Common myeloid progenitor, CD34-positive (primary cell): Measurements from ENCODE around the gene RGMA.
"Not testable (repeated sequence)": the region's sequence is repeated elsewhere in the genome, so short reads cannot be mapped to it uniquely, and the experiment has no call there.

ENCODE experiments used
- CTCF ChIA-PET: fragments of 350-600 bp; sonication (Branson Sonifier 250); formaldehyde crosslinking; loops from one replicate; lab custom pipeline; 2021; ENCODE audit warnings: antibody characterized with exemption; lab: Charles Lee
- POLR2A ChIA-PET: fragments of 350-600 bp; sonication (Branson Sonifier 250); formaldehyde crosslinking; loops from one replicate; lab custom pipeline; 2021; ENCODE audit warnings: antibody characterized with exemption; lab: Charles Lee
- DNase-seq, 3 donors: peaks; one replicate each; pipeline versions ENCODE4 v3.0.0 to v3.0.0-alpha.2; 2013
- H3K27ac ChIP-seq, 2 experiments: 1 replicate in 1 of 2; 2 replicates in 1 of 2; pipeline ENCODE4 v1.7.0; 2013; ENCODE audit warnings: inconsistent platforms in 2 of 2, low read length in 2 of 2, mild to moderate bottlenecking in 2 of 2, low read depth in 1 of 2, moderate library complexity in 1 of 2; ENCODE audit not compliant: severe bottlenecking in 2 of 2, insufficient read depth in 1 of 2, poor library complexity in 1 of 2
- H3K27me3 ChIP-seq, 5 experiments: replicated peaks in 2 of 5; 1 replicate in 3 of 5; 2 replicates in 2 of 5; pipeline versions ENCODE4 v1.6.1 to v1.7.0; 2013; ENCODE audit warnings: low read length in 4 of 5, mild to moderate bottlenecking in 2 of 5, moderate library complexity in 2 of 5, inconsistent platforms in 1 of 5; ENCODE audit not compliant: insufficient read depth in 5 of 5, control insufficient read depth in 4 of 5
- H3K36me3 ChIP-seq, 4 experiments: 1 replicate in 2 of 4; 2 replicates in 2 of 4; pipeline versions ENCODE4 v1.6.1 to v1.7.0; 2013; ENCODE audit warnings: low read length in 3 of 4, control low read depth in 1 of 4, mild to moderate bottlenecking in 1 of 4; ENCODE audit not compliant: control insufficient read depth in 4 of 4, insufficient read depth in 4 of 4
- H3K4me1 ChIP-seq, 4 experiments: 1 replicate in 3 of 4; 2 replicates in 1 of 4; pipeline versions ENCODE4 v1.6.1 to v1.7.1; 2013; ENCODE audit warnings: low read length in 3 of 4, mild to moderate bottlenecking in 3 of 4, control low read depth in 1 of 4, inconsistent platforms in 1 of 4, moderate library complexity in 1 of 4; ENCODE audit not compliant: control insufficient read depth in 4 of 4, insufficient read depth in 4 of 4; ENCODE audit errors: control extremely low read depth in 1 of 4
- H3K4me3 ChIP-seq, 7 experiments: 1 replicate in 4 of 7; 2 replicates in 3 of 7; pipeline versions ENCODE4 v1.5.1 to v1.7.0; 2013; ENCODE audit warnings: mild to moderate bottlenecking in 7 of 7, low read length in 6 of 7, moderate library complexity in 6 of 7, inconsistent platforms in 2 of 7, low read depth in 2 of 7, control low read depth in 1 of 7; ENCODE audit not compliant: insufficient read depth in 4 of 7, control insufficient read depth in 1 of 7; ENCODE audit errors: extremely low read depth in 1 of 7
- H3K9me3 ChIP-seq, 5 experiments: 1 replicate in 4 of 5; 2 replicates in 1 of 5; pipeline versions ENCODE4 v1.6.1 to v1.7.1; 2013; ENCODE audit warnings: low read length in 4 of 5, mild to moderate bottlenecking in 2 of 5, inconsistent platforms in 1 of 5, low read depth in 1 of 5, moderate library complexity in 1 of 5; ENCODE audit not compliant: control insufficient read depth in 4 of 5, insufficient read depth in 2 of 5; ENCODE audit errors: control extremely low read depth in 1 of 5
- WGBS: methylation state at CpG from one replicate; pipeline ENCODE4 v1.1.5; 2013; ENCODE audit not compliant: insufficient coverage; 5-methylcytosine and 5-hydroxymethylcytosine counted together

RGMA gene

DNA sequence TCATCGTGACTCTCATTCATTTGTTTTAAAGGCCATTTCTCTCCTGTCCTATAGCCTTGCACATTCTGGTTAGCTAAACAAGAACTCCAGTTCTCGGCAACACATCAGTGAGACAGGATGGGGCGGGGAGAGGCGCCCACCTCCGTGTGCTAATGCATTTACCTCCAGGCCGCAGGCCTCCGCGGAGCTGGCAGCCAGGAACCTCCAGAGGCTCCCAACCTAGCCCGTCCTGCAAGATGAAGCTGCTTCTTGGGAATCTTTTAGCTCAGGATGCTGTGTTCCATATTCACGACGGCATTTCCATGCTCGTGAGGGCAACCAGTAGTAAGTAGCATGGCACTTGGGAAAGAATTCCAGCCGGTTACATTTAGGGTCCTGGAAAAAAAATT, 47.9 kb downstream of the RGMA start:
- no peak for DNase-seq
- Histone ChIP-seq H3K36me3 (peaks cover 0 to 8% (median 0%) of the 10 kb centered on the region in 4 experiments), H3K4me1 (peaks cover 0 to 72% (median 7%) of the 10 kb centered on the region in 4 experiments), H3K27ac (peak overlapping the region in 1 of 2 experiments; percentile 22), H3K27me3 (no peaks in the 10 kb centered on the region), H3K4me3 (no peak overlapping the region), H3K9me3 (no peaks in the 10 kb centered on the region)
- 93% methylated on average over 13 of the region's 13 CpGs for WGBS
- ChIA-PET CTCF (interaction anchor here (1.0 to 16.0 kb wide), 4 partner anchors 12 to 1083 kb away, joined by 3 to 472 read pairs (median 11); no protein-coding TSS in a partner anchor), POLR2A (no interaction called here)

DNA sequence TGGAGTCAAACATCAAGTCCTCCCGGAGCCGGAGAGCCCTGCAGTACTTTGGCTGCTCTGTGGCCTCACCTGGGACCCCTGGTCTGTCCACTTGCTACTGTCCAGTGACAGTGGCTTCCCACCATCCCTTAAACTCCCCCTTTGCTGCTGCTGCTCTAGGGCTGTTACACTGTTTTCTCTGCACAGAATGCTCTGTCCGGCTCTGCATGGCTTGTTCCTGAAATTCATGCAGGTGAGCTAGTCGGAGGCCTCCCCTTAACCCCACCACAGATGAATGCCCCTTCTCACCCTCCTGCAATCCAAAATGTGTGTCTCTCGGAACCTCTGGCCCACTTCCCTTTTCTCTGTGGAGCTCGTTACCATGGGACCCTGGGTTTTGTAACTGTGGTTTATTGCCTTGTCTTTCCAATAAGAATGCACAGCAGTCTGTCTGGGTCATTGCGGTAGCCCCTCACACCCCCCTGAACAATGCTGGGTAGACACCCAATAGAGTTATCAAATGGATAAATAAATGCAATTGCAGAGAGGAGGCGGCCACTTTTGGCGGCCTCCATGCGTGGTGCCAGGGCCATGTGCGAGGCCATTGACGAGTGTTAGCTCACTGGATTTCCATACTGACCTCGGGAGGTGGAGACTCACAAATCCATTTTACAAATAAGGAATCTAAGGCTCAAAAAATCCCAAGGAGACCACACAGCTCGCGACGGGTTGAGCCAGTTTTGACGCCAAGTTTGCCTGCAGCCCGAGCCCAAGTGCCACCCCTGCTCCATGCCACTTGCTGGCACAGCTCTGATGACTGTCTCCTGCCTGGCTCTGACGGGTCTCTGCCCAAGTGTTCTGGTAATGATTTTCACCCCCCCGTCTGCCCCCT, 48.5 kb downstream of the RGMA start:
- POLR2A ChIA-PET, result no interaction called here
- WGBS, result 67% methylated on average over 13 of the region's 20 CpGs
- H3K4me1 ChIP-seq, result peaks cover 0 to 78% (median 11%) of the 10 kb centered on the region in 4 experiments
- no peaks in the 10 kb centered on the region for H3K27me3 ChIP-seq
- no peaks in the 10 kb centered on the region for H3K9me3 ChIP-seq
- H3K27ac ChIP-seq, result peak overlapping the region in 1 of 2 experiments; percentile 22
- DNase-seq, result peak; percentile 79 to 96 (median 96)
- CTCF ChIA-PET, result interaction anchor here (1.0 to 16.0 kb wide), 4 partner anchors 11 to 1084 kb away, joined by 3 to 472 read pairs (median 11); no protein-coding TSS in a partner anchor
- H3K36me3 ChIP-seq, result peaks cover 0 to 8% (median 0%) of the 10 kb centered on the region in 4 experiments
- H3K4me3 ChIP-seq, result peak overlapping the region in 1 of 7 experiments; percentile 23

- CTCF ChIA-PET, result interaction anchor here (1.0 to 16.0 kb wide), 4 partner anchors 11 to 1084 kb away, joined by 3 to 472 read pairs (median 11); no protein-coding TSS in a partner anchor
Measured at GRCh38 chr15:93039562-93040287, 49.3 kb downstream of the RGMA start.

DNA sequence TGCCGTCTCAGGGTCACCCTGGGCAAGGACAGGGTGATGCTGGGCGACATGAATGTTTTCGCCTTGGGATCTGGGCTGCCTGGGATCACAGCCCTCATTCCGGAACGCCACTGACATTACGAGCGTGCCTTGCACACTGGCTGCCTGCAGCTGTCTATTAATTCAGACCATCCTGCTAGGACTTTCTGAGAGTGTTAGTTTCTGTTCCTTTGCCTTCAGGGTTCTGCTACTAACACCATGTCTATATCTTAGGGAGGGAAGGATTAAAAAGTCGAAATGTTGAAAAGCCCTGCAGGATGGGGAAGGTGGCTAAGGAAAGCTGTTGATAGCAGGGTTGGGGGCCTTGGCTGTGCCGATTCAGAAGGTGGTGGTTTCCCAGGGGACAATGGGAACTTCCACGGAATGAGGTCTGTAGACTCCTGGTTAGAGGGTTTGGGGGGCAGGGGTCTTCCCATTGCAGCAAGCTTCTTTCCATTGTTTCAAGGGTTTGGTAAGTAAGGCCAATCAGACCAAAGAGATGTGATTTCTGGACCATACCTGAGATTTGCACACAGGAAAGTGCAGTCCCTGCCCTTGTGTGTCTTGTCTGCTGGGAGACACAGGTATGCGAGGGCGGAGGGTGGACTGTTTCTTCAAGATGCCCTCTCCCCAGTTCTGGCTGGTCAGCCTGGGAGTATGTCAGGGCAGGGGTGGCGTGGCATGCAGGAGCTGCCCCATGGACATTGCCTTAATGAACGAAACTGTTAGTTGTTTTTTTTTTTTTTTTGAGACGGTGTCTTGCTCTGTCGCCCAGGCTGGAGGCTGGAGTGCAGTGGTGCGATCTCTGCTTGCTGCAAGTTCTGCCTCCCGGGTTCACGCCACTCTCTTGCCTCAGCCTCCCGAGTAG, 50.9 kb downstream of the RGMA start:
- H3K4me1 ChIP-seq, result peaks cover 0 to 70% (median 12%) of the 10 kb centered on the region in 4 experiments
- no peak for DNase-seq
- CTCF ChIA-PET, result interaction anchor here (0.5 to 16.0 kb wide), 5 partner anchors 15 to 1082 kb away, joined by 3 to 472 read pairs (median 5); no protein-coding TSS in a partner anchor
- 97% methylated on average over 14 of the region's 20 CpGs for WGBS
- H3K9me3 ChIP-seq, result no peaks in the 10 kb centered on the region
- no peaks in the 10 kb centered on the region for H3K27me3 ChIP-seq
- POLR2A ChIA-PET, result interaction anchor here (0.7 to 0.9 kb wide), 3 partner anchors 10 to 33 kb away, joined by 3 to 4 read pairs (median 3); no protein-coding TSS in a partner anchor
- H3K27ac ChIP-seq, result no peak overlapping the region
- H3K36me3 ChIP-seq, result no peaks in the 10 kb centered on the region
- H3K4me3 ChIP-seq, result no peak overlapping the region

More at GRCh38 chr15:93039562-93040287, 49.3 kb downstream of the RGMA start:
- peak in 2 of 3 donors; percentile 55 to 61 for DNase-seq
- Histone ChIP-seq H3K4me1 (peaks cover 0 to 82% (median 12%) of the 10 kb centered on the region in 4 experiments), H3K4me3 (peak overlapping the region in 1 of 7 experiments; percentile 23), H3K27ac (peak overlapping the region in 1 of 2 experiments; percentile 22)
- H3K36me3 ChIP-seq, POLR2A ChIA-PET, H3K27me3 ChIP-seq, H3K9me3 ChIP-seq: not testable (repeated sequence)
- 81% methylated on average over 11 of the region's 13 CpGs for WGBS

DNA sequence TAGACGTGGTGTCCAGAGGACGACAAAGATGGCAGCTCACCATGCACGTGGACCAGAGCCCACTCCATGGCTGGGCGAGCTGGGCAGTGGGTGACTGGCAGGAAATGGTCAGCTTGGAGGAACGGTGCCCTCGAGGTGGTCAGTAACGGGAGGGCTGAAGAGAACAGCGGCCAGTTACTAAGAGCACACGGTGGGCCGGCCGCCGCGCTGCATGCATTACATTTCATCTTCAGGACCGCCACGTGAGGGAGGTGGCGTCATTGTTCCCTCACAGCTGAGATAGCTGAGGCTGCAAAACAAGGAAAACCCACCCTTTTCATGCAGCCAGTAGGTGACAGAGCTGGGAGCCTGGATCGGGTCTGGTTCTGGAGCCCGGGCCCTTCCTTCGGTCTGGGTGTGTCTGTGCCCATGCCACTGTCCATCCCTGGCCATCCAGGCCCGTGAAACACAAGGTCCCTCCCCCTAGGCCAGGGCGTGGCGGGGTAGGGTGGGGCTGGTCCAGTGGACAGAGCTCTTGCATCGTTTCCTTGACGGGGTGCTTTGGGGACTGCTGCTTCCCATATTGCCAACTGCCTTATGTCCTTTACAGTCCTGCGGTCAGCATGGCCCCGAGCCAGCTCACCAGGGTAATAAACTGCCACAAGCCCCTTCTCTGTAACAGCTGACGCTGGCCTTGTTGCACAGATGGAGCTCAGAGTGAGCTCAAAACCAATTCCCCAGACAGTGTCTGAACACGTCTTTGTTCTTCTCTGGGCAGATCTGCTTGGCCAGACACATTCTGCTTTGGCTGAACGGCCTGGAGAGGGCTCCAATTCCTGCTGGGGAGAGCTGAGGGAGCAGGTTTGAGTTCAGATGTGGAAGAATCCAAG, 51.8 kb downstream of the RGMA start:
- POLR2A ChIA-PET, result interaction anchor here (0.9 kb wide), 1 partner anchor 34 kb away, joined by 3 read pairs; no protein-coding TSS in a partner anchor
- H3K4me3 ChIP-seq, result no peak overlapping the region
- no peak overlapping the region for H3K27ac ChIP-seq
- CTCF ChIA-PET, result interaction anchor here (0.5 to 16.0 kb wide), 6 partner anchors 9 to 1082 kb away, joined by 3 to 472 read pairs (median 4); no protein-coding TSS in a partner anchor
- 83% methylated on average over 26 of the region's 29 CpGs for WGBS
- H3K27me3 ChIP-seq, result no peaks in the 10 kb centered on the region
- H3K9me3 ChIP-seq, result no peaks in the 10 kb centered on the region
- peak in 2 of 3 donors; percentile 78 to 84 for DNase-seq
- no peaks in the 10 kb centered on the region for H3K36me3 ChIP-seq
- peaks cover 0 to 61% (median 12%) of the 10 kb centered on the region in 4 experiments for H3K4me1 ChIP-seq
